ENCODE data around the gene AHCYL1.

The AHCYL1 gene

DNA sequence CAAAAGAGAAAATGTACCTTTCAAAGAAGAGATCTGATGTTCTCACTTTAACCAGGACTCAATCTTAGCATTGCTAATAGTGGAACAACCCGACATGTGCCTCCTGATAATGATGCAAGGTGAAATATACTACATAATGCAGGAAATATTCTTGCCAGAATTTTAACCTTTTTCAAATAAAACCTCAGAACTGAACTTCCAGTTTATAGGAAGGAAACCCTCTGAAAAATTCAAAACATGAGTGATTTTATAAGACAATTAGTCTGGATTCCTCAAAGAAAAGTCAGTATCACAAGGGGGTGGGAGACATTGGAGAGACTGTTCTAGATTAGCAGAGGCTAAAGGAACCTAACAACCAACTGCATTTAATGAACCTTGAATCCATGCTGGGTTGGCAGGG is 18.1 kb downstream of the AHCYL1 start:
- in situ Hi-C loops (cut with MboI; ENCODE audit: low pct_unique_long_range_greater_than_20kb, low sequenced_read_pairs, unreplicated experiment): no loop called here
- no peak for TF ChIP-seq CTCF (IDR thresholded peaks at IDR 0.05; ENCODE audit: extremely low read depth, insufficient read depth, missing control alignments)
- no peak for DNase-seq (ENCODE audit: low spot score)

GRCh38 chr1:110003747-110004428 is 19.3 kb downstream of the AHCYL1 start:
- no peak for DNase-seq (ENCODE audit: low spot score)
- in situ Hi-C loops (cut with MboI; ENCODE audit: low pct_unique_long_range_greater_than_20kb, low sequenced_read_pairs, unreplicated experiment): no loop called here
- TF ChIP-seq CTCF (IDR thresholded peaks at IDR 0.05; ENCODE audit: extremely low read depth, insufficient read depth, missing control alignments): no peak

DNA sequence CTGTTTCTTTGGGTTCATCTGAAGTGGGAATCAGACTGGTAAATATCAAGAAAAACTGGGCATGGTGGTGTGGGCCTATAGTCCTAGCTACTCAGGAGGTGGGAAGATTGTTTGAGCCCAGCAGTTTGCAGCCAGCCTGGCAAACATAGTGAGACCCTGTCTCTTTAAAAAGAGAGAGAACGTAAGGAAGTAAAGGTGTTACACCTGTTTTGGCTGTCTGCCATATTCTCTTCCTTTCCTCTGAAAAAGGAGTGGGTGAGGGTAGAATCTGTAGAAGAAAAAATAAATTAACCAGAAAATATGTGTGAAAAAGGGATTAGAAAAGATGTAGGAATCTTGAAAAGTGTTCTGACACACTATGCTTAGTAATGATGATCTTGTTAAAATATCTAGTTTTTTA is 20.0 kb downstream of the AHCYL1 start:
- TF ChIP-seq CTCF (IDR thresholded peaks at IDR 0.05; ENCODE audit: extremely low read depth, insufficient read depth, missing control alignments): no peak
- in situ Hi-C loops (cut with MboI; ENCODE audit: low pct_unique_long_range_greater_than_20kb, low sequenced_read_pairs, unreplicated experiment): no loop called here
- DNase-seq (ENCODE audit: low spot score): no peak

DNA sequence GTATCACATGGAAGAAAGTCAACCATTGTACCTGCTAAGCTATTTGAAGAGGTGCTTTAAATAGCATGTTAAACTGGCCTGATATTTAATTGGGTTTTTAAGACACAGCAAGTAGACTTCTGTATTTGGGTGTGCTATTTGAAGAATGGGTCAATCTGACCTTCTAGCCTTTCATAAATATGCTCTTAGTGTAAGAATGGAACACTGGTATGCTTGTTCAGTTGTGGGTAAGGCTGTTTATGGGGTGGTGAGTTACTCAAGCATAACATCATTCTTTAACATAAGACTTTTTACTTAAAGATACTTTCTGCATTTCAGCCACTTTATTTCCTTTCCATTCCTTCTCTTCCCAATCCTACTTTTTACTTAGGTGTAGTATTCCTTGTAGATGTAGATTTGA is 21.4 kb downstream of the AHCYL1 start:
- in situ Hi-C loops (cut with MboI; ENCODE audit: low pct_unique_long_range_greater_than_20kb, low sequenced_read_pairs, unreplicated experiment): no loop called here
- TF ChIP-seq CTCF (IDR thresholded peaks at IDR 0.05; ENCODE audit: extremely low read depth, insufficient read depth, missing control alignments): no peak
- DNase-seq (ENCODE audit: low spot score): no peak

- TF ChIP-seq CTCF (IDR thresholded peaks at IDR 0.05; ENCODE audit: extremely low read depth, insufficient read depth, missing control alignments): no peak
- no peak for DNase-seq (ENCODE audit: low spot score)
- in situ Hi-C loops (cut with MboI; ENCODE audit: low pct_unique_long_range_greater_than_20kb, low sequenced_read_pairs, unreplicated experiment): no loop called here
Measured at GRCh38 chr1:110006516-110006915, 22.0 kb downstream of the AHCYL1 start.

DNA sequence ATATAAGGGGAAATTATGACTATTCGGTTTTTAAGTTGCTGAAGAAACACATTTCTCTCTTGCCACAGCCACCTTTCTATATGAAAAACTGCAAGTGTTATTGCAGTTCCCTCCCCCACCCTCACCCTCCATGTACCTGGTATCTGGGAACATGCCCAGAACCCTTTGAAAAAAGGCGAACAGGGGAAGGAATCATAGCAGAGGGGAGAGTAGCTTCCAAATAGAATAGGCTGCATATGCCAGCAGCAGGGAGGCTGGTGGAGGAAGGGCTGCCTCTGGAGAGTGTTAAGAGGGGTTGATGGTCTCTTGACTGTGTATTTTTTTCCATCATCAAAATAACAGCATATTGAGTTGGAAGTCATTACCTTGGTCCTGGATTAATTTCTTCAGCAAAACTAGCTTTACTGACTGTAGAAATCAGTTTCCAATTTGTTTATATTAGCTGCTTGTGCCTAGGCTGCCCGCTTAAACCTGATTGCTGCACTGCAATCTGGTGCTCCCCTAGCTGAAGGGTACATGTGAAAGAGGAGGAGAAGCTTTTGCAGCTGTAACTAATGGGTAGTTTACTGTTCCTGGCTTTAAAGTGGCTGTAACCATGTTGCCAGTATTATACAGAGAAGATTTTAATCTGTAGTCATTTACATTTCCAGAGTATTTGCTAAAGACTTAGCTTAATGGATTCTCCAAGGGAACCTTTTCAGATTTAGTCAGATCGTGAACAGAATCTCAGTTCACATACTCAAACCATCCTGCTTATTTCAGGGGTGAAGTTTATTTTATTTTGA is 22.7 kb downstream of the AHCYL1 start:
- no peak for TF ChIP-seq CTCF (IDR thresholded peaks at IDR 0.05; ENCODE audit: extremely low read depth, insufficient read depth, missing control alignments)
- no peak for DNase-seq (ENCODE audit: low spot score)
- in situ Hi-C loops (cut with MboI; ENCODE audit: low pct_unique_long_range_greater_than_20kb, low sequenced_read_pairs, unreplicated experiment): no loop called here

Data from GM13977 (cell line).